Heart left ventricle (tissue), 16 donors: Measurements from ENCODE around the gene ZBTB22. TPM values are rescaled to one million over a fixed set of nuclear protein-coding genes. Genes with fewer than 3 reads are reported as not detected.
"Not testable (repeated sequence)": the region's sequence is repeated elsewhere in the genome, so short reads cannot be mapped to it uniquely, and the experiment has no call there.

Experiments used
- ATAC-seq, 4 donors: fragments of 200-7000 bp; cut with Tn5 transposase; one replicate each; pipeline ENCODE4 v1.9.1; 2020 to 2022; ENCODE audit warnings: moderate library complexity in 4 of 4, mild to moderate bottlenecking in 3 of 4, moderate number of reproducible peaks in 1 of 4
- DNase-seq, 5 donors: peaks; one replicate each; pipeline ENCODE4 v3.0.0-alpha.2; 2020
- H3K27ac ChIP-seq, 12 donors: fragments of 200-600 bp; sonication (generic) in 4 of 12; one replicate each; pipeline versions ENCODE4 v1.5.0 to v1.8.0; 2016 to 2022; ENCODE audit warnings: mild to moderate bottlenecking in 2 of 12
- H3K27me3 ChIP-seq, 9 donors: fragments of 200-600 bp; sonication (generic) in 2 of 9; one replicate each; pipeline versions ENCODE4 v1.5.1 to v1.8.0; 2016 to 2022; ENCODE audit warnings: mild to moderate bottlenecking in 3 of 9
- H3K36me3 ChIP-seq, 9 donors: fragments of 200-600 bp; sonication (generic) in 2 of 9; one replicate each; pipeline versions ENCODE4 v1.5.0 to v1.8.0; 2018 to 2022; ENCODE audit warnings: mild to moderate bottlenecking in 2 of 9
- H3K4me1 ChIP-seq, 12 donors: fragments of 200-600 bp; sonication (generic) in 4 of 12; one replicate each; pipeline versions ENCODE4 v1.5.0 to v1.8.0; 2016 to 2022; ENCODE audit warnings: mild to moderate bottlenecking in 3 of 12
- H3K4me3 ChIP-seq, 12 donors: fragments of 200-600 bp; sonication (generic) in 4 of 12; one replicate each; pipeline versions ENCODE4 v1.5.0 to v1.8.0; 2017 to 2022; ENCODE audit warnings: mild to moderate bottlenecking in 9 of 12, moderate library complexity in 4 of 12
- H3K9me3 ChIP-seq, 12 donors: fragments of 200-600 bp; sonication (generic) in 4 of 12; one replicate each; pipeline versions ENCODE4 v1.5.0 to v1.8.0; 2016 to 2022; ENCODE audit warnings: mild to moderate bottlenecking in 1 of 12
- CTCF ChIP-seq, 12 donors: fragments of 200-600 bp; sonication (generic) in 4 of 12; IDR thresholded peaks; one replicate each; pipeline versions ENCODE4 v1.5.0 to v1.8.0; 2018 to 2022; ENCODE audit warnings: antibody characterized with exemption in 12 of 12, mild to moderate bottlenecking in 5 of 12
- POLR2A ChIP-seq, 2 donors: fragments of 450-650 bp; IDR thresholded peaks; one replicate each; pipeline ENCODE4 v1.6.1; 2017; ENCODE audit warnings: antibody characterized with exemption in 2 of 2, mild to moderate bottlenecking in 2 of 2, moderate library complexity in 2 of 2
- WGBS, 4 donors: extraction: QIAGEN DNeasy Blood & Tissue Kit in 2 of 4; methylation state at CpG; one replicate each; pipeline versions ENCODE4 v1.1.5 to v1.1.7; 2013 to 2018; 5-methylcytosine and 5-hydroxymethylcytosine counted together
- intact Hi-C, 10 donors: fragments of 100-400 bp; cut with DNase I; formaldehyde crosslinking; loops; one replicate each; pipeline versions ENCODE4 v1.11.1 to v1.14.2; 2022
- polyA plus RNA-seq, 2 donors: library from polyadenylated mRNA; stranded (reverse); fragments of 200-250 nt; gene quantifications; one replicate each; pipeline ENCODE4 v1.2.3, GENCODE V29; 2013
- total RNA-seq, 9 donors: library from RNA; depleted of rRNA in 2 of 9; stranded (reverse); fragments of >200 nt in 2 of 9; fragmentation: NEBNext Ultra II Directional in 3 of 9; extraction: Animal tissue kit (Norgen Biotek cat#: 25700) in 3 of 9; gene quantifications; one replicate each; pipeline versions ENCODE4 v1.1.0 to v1.2.4, GENCODE V29; 2016 to 2023
- donor health status: ischemic (EF 13 %, LVEDD 7.1; RV severe dilation, severe dysfunction).
- donor health status: healthy with polysubstance abuse.
- donor health status: DM: no; HTN: yes; CAD: no.
- donor health status: DM: no; HTN: no; CAD: no.
- donor health status: ischemic (EF 25% LVEDD 6.9; RV normal size, moderate dysfunction).
- donor health status: ischemic (EF 25% LVEDD 5.7; RV mildly dilated, moderate dysfunction).
- donor health status: healthy.
- donor health status: DM: yes; HTN: yes; CAD: no.
- donor health status: ischemic (EF 35%, LVEDD 5.7; RV mildly dilated, moderate dysfunction).
- donor health status: nonischemic (EF 11% LVEDD 7.7; RV severe dilation, severe dysfunction).
- donor health status: DM: yes; HTN: yes; CAD: no.
- donor health status: PGD.
- donor health status: ischemic (EF 29% LVEDD 5.4; RV normal size, mild dysfunction).
- donor health status: nonischemic (EF 23%, LVEDD 6.1; RV moderate dilation, normal function).

Gene ZBTB22
- total and polyA plus RNA-seq, 11 donors: 7.5 to 22.1 (median 14.0) TPM

GRCh38 chr6:33276581-33276863, 41.0 kb downstream of the ZBTB22 start:
- intact Hi-C loops: loop anchor here in 1 of 10 donors (5.0 kb wide), 1 partner anchor 36 kb away; the partner anchor contains the start of gene TAPBP
- H3K4me1 ChIP-seq: peaks cover 11 to 73% (median 50%) of the 10 kb centered on the region in 12 donors

GRCh38 chr6:33275795-33276580, 41.6 kb downstream of the ZBTB22 start:
- not testable (repeated sequence) for ATAC-seq, H3K27me3 ChIP-seq, DNase-seq, H3K9me3 ChIP-seq
- intact Hi-C loops: loop anchor here in 1 of 10 donors (5.0 kb wide), 1 partner anchor 36 kb away; the partner anchor contains the start of gene TAPBP
- Histone ChIP-seq H3K36me3 (peaks cover 0 to 71% (median 51%) of the 10 kb centered on the region in 9 donors), H3K4me1 (peaks cover 11 to 75% (median 51%) of the 10 kb centered on the region in 12 donors), H3K27ac (peak overlapping the region in 9 of 12 donors; percentile 86 to 98 (median 93)), H3K4me3 (peak overlapping the region in 11 of 12 donors; percentile 47 to 87 (median 74))
- 81 to 85% (median 83%) methylated on average over 16 of the region's 16 CpGs for WGBS, 4 donors

More at GRCh38 chr6:33276581-33276863, 41.0 kb downstream of the ZBTB22 start:
- Histone ChIP-seq H3K27me3 (no peaks in the 10 kb centered on the region), H3K36me3 (peaks cover 0 to 75% (median 51%) of the 10 kb centered on the region in 9 donors), H3K27ac (peak overlapping the region; percentile 73 to 98 (median 92)), H3K9me3 (no peaks in the 10 kb centered on the region), H3K4me3 (peak overlapping the region; percentile 47 to 87 (median 72))
- ATAC-seq (no peak), DNase-seq (no peak)
- TF ChIP-seq POLR2A (IDR thresholded peaks at IDR 0.05): no peak
- TF ChIP-seq CTCF (IDR thresholded peaks at IDR 0.05): no peak

GRCh38 chr6:33273924-33274902, 43.3 kb downstream of the ZBTB22 start:
- WGBS, 4 donors: 63 to 73% (median 68%) methylated on average over 14 of the region's 14 CpGs
- Histone ChIP-seq H3K36me3 (peaks cover 0 to 58% (median 47%) of the 10 kb centered on the region in 9 donors), H3K4me3 (peak overlapping the region in 1 of 12 donors; percentile 77), H3K4me1 (peaks cover 15 to 83% (median 60%) of the 10 kb centered on the region in 12 donors), H3K27ac (peak overlapping the region in 1 of 12 donors; percentile 42), H3K27me3 (no peaks in the 10 kb centered on the region), H3K9me3 (no peaks in the 10 kb centered on the region)
- no peak for TF ChIP-seq CTCF (IDR thresholded peaks at IDR 0.05)
- TF ChIP-seq POLR2A (IDR thresholded peaks at IDR 0.05): no peak
- intact Hi-C loops: loop anchor here in 1 of 10 donors (2.0 kb wide), 1 partner anchor 15 kb away; the partner anchor contains the start of genes PFDN6 and WDR46
- ATAC-seq (no peak), DNase-seq (no peak)

GRCh38 chr6:33273129-33273923, 44.2 kb downstream of the ZBTB22 start:
- Histone ChIP-seq H3K27me3 (no peaks in the 10 kb centered on the region), H3K9me3 (no peaks in the 10 kb centered on the region), H3K36me3 (peaks cover 0 to 58% (median 49%) of the 10 kb centered on the region in 9 donors), H3K4me1 (peaks cover 15 to 76% (median 60%) of the 10 kb centered on the region in 12 donors), H3K4me3 (peak overlapping the region in 10 of 12 donors; percentile 68 to 92 (median 76)), H3K27ac (peak overlapping the region in 4 of 12 donors; percentile 87 to 97 (median 92))
- no peak for TF ChIP-seq POLR2A (IDR thresholded peaks at IDR 0.05)
- TF ChIP-seq CTCF (IDR thresholded peaks at IDR 0.05): no peak
- WGBS, 4 donors: 62 to 69% (median 66%) methylated on average over 11 of the region's 11 CpGs
- intact Hi-C loops: loop anchor here in 1 of 10 donors (2.0 kb wide), 1 partner anchor 15 kb away; the partner anchor contains the start of genes PFDN6 and WDR46
- DNase-seq (no peak), ATAC-seq (no peak)
